Epithelial cell of proximal tubule (primary cell): Measurements from ENCODE around the gene BOD1L1. TPM values are rescaled to one million over a fixed set of nuclear protein-coding genes. Genes with fewer than 3 reads are reported as not detected.
A peak's percentile ranks its signal among the peaks of the same experiment; 100 is the strongest.

ENCODE experiments used
- DNase-seq: peaks from one replicate; pipeline ENCODE4 v3.0.0-alpha.2; 2011; ENCODE audit warnings: low read depth
- H3K4me3 ChIP-seq: 2 replicates; pipeline ENCODE4 v1.5.1; 2011; ENCODE audit warnings: low read depth, mild to moderate bottlenecking, low read length
- total RNA-seq: library from RNA; depleted of rRNA; stranded (reverse); fragments of >200 nt; gene quantifications from 2 replicates; pipeline ENCODE4 v1.2.3, GENCODE V29; 2015
- TF ChIP-seq, protein P1 (sequence below): conservative IDR thresholded peaks from 2 replicates; pipeline ENCODE4 v1.5.1; 2012; ENCODE audit warnings: low read depth, mild to moderate bottlenecking, low read length

BOD1L1 gene
- total RNA-seq, 1 donor from 2014 or later: 20.6 TPM

DNA sequence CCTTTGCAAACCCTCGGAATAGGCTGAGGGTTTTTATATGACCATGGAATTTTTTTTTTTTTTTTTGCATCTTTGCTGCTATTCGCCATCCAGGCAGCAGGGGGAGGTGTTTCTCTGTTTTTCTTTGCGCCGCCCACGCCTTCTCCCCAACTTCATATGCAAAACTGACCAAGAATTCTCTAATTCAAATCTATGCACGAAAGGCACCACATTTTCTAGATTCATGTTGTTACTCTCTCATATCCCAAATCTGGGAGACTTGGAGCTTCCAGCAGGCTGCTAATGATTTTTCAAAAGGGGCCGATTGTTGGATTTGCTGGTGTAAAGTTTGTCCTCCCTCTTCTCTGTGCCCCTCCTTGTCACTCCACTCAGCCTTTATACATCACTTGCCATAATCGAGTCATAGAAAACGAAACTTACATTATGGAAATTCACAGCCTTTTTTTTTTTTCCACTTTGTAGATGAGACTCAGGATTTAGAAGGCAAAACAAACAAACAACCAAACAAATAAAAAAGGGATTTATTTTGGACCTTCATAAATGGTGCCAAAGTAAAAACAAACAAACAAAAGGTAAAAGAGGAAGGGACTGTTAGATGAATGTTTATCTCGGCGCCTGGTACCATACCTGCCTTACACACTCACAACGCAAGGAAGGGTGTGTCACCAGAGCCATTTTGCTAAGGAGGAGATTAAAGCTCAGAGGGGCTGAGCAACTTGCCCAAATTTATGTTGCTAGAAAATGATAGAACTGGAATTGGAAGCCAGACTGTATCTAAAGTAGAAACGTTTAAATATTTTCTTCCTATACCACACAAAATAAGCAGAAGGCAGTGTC is 29.3 kb upstream of the BOD1L1 start:
- peak overlapping the region; percentile 14 for H3K4me3 ChIP-seq
- TF ChIP-seq, protein P1, sequence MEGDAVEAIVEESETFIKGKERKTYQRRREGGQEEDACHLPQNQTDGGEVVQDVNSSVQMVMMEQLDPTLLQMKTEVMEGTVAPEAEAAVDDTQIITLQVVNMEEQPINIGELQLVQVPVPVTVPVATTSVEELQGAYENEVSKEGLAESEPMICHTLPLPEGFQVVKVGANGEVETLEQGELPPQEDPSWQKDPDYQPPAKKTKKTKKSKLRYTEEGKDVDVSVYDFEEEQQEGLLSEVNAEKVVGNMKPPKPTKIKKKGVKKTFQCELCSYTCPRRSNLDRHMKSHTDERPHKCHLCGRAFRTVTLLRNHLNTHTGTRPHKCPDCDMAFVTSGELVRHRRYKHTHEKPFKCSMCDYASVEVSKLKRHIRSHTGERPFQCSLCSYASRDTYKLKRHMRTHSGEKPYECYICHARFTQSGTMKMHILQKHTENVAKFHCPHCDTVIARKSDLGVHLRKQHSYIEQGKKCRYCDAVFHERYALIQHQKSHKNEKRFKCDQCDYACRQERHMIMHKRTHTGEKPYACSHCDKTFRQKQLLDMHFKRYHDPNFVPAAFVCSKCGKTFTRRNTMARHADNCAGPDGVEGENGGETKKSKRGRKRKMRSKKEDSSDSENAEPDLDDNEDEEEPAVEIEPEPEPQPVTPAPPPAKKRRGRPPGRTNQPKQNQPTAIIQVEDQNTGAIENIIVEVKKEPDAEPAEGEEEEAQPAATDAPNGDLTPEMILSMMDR: peak; percentile 85
- peak; percentile 42 for DNase-seq

DNA sequence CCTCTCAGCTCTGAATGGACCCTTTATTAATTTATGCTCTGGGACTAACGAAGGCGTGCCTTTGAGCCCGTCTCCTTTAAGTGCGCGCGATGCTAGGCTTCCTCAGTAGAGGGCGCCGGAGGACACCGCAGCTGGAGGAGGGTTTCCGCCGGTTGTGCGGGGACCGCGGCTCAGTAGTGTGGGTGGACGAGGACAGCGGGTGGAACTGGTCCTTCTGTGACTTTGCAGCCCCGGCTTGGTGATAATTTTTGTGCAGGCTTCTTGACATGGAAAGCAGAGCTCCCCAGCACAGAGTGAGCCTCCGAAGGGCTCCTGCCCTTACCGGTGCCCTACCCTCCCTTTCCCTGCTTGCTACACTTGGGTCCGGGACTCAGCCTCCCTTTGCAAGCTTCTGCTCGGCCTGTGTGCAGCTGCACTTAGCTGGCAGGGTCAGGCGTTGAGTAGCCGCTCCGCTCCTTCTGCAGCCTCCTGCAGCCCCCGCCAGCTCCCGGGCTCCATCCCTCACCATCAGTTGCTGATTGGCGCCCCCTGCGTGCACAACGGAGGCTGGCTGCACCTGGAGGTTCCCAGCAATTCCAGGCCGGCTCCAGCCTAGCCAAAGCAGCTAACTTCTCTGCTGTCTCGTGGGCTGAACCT is 26.8 kb upstream of the BOD1L1 start:
- H3K4me3 ChIP-seq: peak overlapping the region; percentile 66
- no peak for DNase-seq
- TF ChIP-seq, protein P1: peak; percentile 89

- DNase-seq: no peak
- TF ChIP-seq, protein P1: no peak
- H3K4me3 ChIP-seq: no peak overlapping the region
Observed at GRCh38 chr4:13653766-13654161, 26.2 kb upstream of the BOD1L1 start.

DNA sequence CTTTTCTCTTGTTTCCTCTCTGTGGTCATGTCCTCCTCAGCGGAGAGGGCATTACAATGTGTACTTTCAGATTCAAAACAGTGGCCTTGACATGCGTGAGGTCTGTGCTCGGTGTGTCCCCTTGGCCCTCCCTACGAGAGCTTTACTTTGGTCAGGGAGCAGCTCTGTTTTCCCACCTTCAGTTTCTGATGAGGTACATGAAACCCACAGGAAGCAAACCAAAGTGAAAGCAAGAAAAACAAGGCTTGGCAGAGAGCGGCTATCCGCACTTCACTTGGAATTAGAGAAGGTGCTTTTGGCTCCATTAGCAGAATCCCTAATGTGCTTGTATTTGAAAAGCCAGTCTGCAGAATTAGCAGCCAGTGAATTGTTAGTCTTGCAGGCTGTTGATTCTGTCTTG is 19.5 kb upstream of the BOD1L1 start:
- H3K4me3 ChIP-seq: no peak overlapping the region
- no peak for DNase-seq
- TF ChIP-seq, protein P1: no peak

- TF ChIP-seq, protein P1: peak; percentile 35
- H3K4me3 ChIP-seq: no peak overlapping the region
- DNase-seq: no peak
Observed at GRCh38 chr4:13645075-13645474, 17.6 kb upstream of the BOD1L1 start.

- TF ChIP-seq, protein P1: no peak
- DNase-seq: no peak
- H3K4me3 ChIP-seq: no peak overlapping the region
Observed at GRCh38 chr4:13642170-13642950, 14.8 kb upstream of the BOD1L1 start.
